H1 (cell line): ENCODE measurements around the gene POLDIP2. TPM values are rescaled to one million over a fixed set of nuclear protein-coding genes. Genes with fewer than 3 reads are reported as not detected.

Source experiments
- CTCF ChIA-PET: fragments of 300-600 bp; sonication (Branson Sonifier 250); formaldehyde crosslinking; loops from one replicate; lab custom pipeline; 2021; ENCODE audit not compliant: partially characterized antibody; lab: Charles Lee
- POLR2A ChIA-PET: fragments of 300-600 bp; sonication (Branson Sonifier 250); formaldehyde crosslinking; loops from one replicate; lab custom pipeline; 2021; ENCODE audit warnings: inconsistent platforms; ENCODE audit not compliant: partially characterized antibody; lab: Charles Lee
- DNase-seq, 2 experiments: peaks; one replicate each; pipeline versions ENCODE4 v3.0.0 to v3.0.0-alpha.2; 2010 to 2022; ENCODE audit warnings: low spot score in 2 of 2, low read depth in 1 of 2, mixed read lengths in 1 of 2
- FAIRE-seq: peaks from 2 replicates; lab custom pipeline; 2011; peaks lifted over from hg19 to GRCh38; lab: Jason Lieb, UNC
- H2AFZ ChIP-seq: 2 replicates; pipeline ENCODE4 v1.8.1; 2012; ENCODE audit warnings: low read length, inconsistent platforms
- H2AK5ac ChIP-seq: 2 replicates; pipeline ENCODE4 v1.6.1; 2013; ENCODE audit warnings: low read depth, low read length
- H2BK120ac ChIP-seq: replicated peaks from 2 replicates; pipeline ENCODE3; 2013; ENCODE audit warnings: low read depth, low read length, inconsistent platforms
- H2BK12ac ChIP-seq: 2 replicates; pipeline ENCODE4 v1.6.1; 2013; ENCODE audit warnings: low read depth, low read length
- H2BK15ac ChIP-seq: 2 replicates; pipeline ENCODE4 v1.6.1; 2013; ENCODE audit warnings: low read length
- H2BK20ac ChIP-seq: 2 replicates; pipeline ENCODE4 v1.6.1; 2013; ENCODE audit warnings: low read length
- H2BK5ac ChIP-seq: 2 replicates; pipeline ENCODE4 v1.6.1; 2013; ENCODE audit warnings: low read depth, low read length
- H3K14ac ChIP-seq: 2 replicates; pipeline ENCODE4 v1.6.1; 2013; ENCODE audit warnings: inconsistent platforms; ENCODE audit not compliant: insufficient read length
- H3K18ac ChIP-seq: 2 replicates; pipeline ENCODE4 v1.6.1; 2013; ENCODE audit warnings: low read length; ENCODE audit errors: extremely low read depth
- H3K23ac ChIP-seq: 2 replicates; pipeline ENCODE4 v1.6.1; 2013; ENCODE audit warnings: inconsistent platforms; ENCODE audit not compliant: insufficient read length
- H3K23me2 ChIP-seq: 2 replicates; pipeline ENCODE4 v1.6.1; 2013; ENCODE audit warnings: low read depth, low read length
- H3K27ac ChIP-seq: 2 replicates; pipeline ENCODE4 v1.6.1; 2011; ENCODE audit warnings: low read depth, low read length, inconsistent platforms
- H3K27me3 ChIP-seq, 4 experiments: replicated peaks in 1 of 4; 1 replicate in 1 of 4; 2 replicates in 3 of 4; pipeline versions ENCODE4 v1.6.1 to v1.8.1; 2011 to 2013; ENCODE audit warnings: low read length in 3 of 4, mild to moderate bottlenecking in 3 of 4, inconsistent platforms in 2 of 4, mixed read lengths in 2 of 4, moderate library complexity in 1 of 4; ENCODE audit not compliant: control insufficient read depth in 3 of 4, insufficient read depth in 3 of 4; ENCODE audit errors: extremely low read depth in 1 of 4
- H3K36me3 ChIP-seq, 4 experiments: 2 replicates each; pipeline versions ENCODE4 v1.6.1 to v1.8.1; 2011 to 2013; ENCODE audit warnings: mild to moderate bottlenecking in 4 of 4, low read length in 3 of 4, moderate library complexity in 2 of 4, control low read depth in 1 of 4, inconsistent platforms in 1 of 4; ENCODE audit not compliant: insufficient read depth in 4 of 4, control insufficient read depth in 2 of 4
- H3K4ac ChIP-seq: replicated peaks from 2 replicates; pipeline ENCODE3; 2013; ENCODE audit warnings: low read length, low read depth, mixed read lengths, inconsistent platforms; ENCODE audit not compliant: insufficient read length
- H3K4me1 ChIP-seq, 4 experiments: replicated peaks in 1 of 4; 1 replicate in 1 of 4; 2 replicates in 3 of 4; pipeline versions ENCODE4 v1.6.1 to v1.8.1; 2011 to 2013; ENCODE audit warnings: low read length in 3 of 4, inconsistent platforms in 2 of 4, mixed read lengths in 1 of 4; ENCODE audit not compliant: insufficient read depth in 4 of 4, control insufficient read depth in 3 of 4
- H3K4me2 ChIP-seq, 2 experiments: 2 replicates each; pipeline versions ENCODE4 v1.6.1 to v1.8.1; 2011 to 2013; ENCODE audit warnings: low read depth in 2 of 2, low read length in 2 of 2, control low read depth in 1 of 2, inconsistent platforms in 1 of 2, mild to moderate bottlenecking in 1 of 2; ENCODE audit not compliant: insufficient read depth in 1 of 2
- H3K4me3 ChIP-seq, 4 experiments: fragments of 200-600, 300-600 bp in 1 of 4; sonication (generic), shearing (Covaris generic), sonication (Bioruptor Twin) in 1 of 4; 2 replicates each; pipeline versions ENCODE4 v1.5.1 to v1.8.1; 2011 to 2016; ENCODE audit warnings: low read length in 4 of 4, low read depth in 3 of 4, control low read depth in 2 of 4, inconsistent platforms in 2 of 4, mild to moderate bottlenecking in 2 of 4, mixed read lengths in 1 of 4, moderate library complexity in 1 of 4; ENCODE audit not compliant: insufficient read depth in 2 of 4; ENCODE audit errors: extremely low read depth in 1 of 4
- H3K56ac ChIP-seq: replicated peaks from 2 replicates; pipeline ENCODE3; 2013; ENCODE audit warnings: low read depth, mild to moderate bottlenecking, mixed read lengths, low read length, inconsistent platforms; ENCODE audit not compliant: insufficient read length
- H3K79me1 ChIP-seq: 2 replicates; pipeline ENCODE4 v1.6.1; 2013; ENCODE audit warnings: low read depth, low read length, control low read depth
- H3K79me2 ChIP-seq, 2 experiments: 2 replicates each; pipeline versions ENCODE4 v1.6.1 to v1.8.1; 2012 to 2013; ENCODE audit warnings: low read length in 2 of 2, mild to moderate bottlenecking in 2 of 2, inconsistent platforms in 1 of 2; ENCODE audit not compliant: insufficient read depth in 2 of 2, control insufficient read depth in 1 of 2
- H3K9ac ChIP-seq, 4 experiments: replicated peaks in 1 of 4; 1 replicate in 1 of 4; 2 replicates in 3 of 4; pipeline versions ENCODE4 v1.6.1 to v1.8.1; 2011 to 2013; ENCODE audit warnings: low read depth in 3 of 4, low read length in 3 of 4, control low read depth in 2 of 4, mild to moderate bottlenecking in 2 of 4, moderate library complexity in 2 of 4, inconsistent platforms in 1 of 4; ENCODE audit errors: extremely low read depth in 1 of 4
- H3K9me3 ChIP-seq, 2 experiments: 2 replicates each; pipeline versions ENCODE4 v1.6.1 to v1.8.1; 2012 to 2013; ENCODE audit warnings: mild to moderate bottlenecking in 2 of 2, moderate library complexity in 2 of 2, control low read depth in 1 of 2, inconsistent platforms in 1 of 2, low read depth in 1 of 2, low read length in 1 of 2, mixed read lengths in 1 of 2; ENCODE audit not compliant: insufficient read depth in 2 of 2
- H4K20me1 ChIP-seq, 2 experiments: replicated peaks in 1 of 2; 2 replicates each; pipeline versions ENCODE3 to v1.8.1; 2011 to 2013; ENCODE audit warnings: inconsistent platforms in 2 of 2, low read length in 2 of 2, mild to moderate bottlenecking in 1 of 2; ENCODE audit not compliant: insufficient read depth in 2 of 2, control insufficient read depth in 1 of 2
- H4K5ac ChIP-seq: 2 replicates; pipeline ENCODE4 v1.6.1; 2013; ENCODE audit warnings: low read length, low read depth, mixed read lengths, inconsistent platforms; ENCODE audit not compliant: insufficient read length
- H4K8ac ChIP-seq: 2 replicates; pipeline ENCODE4 v1.8.0; 2013; ENCODE audit warnings: mild to moderate bottlenecking, moderate library complexity, low read length, inconsistent platforms; ENCODE audit not compliant: insufficient read depth; ENCODE audit errors: extremely low read depth
- H4K91ac ChIP-seq: replicated peaks from 2 replicates; pipeline ENCODE3; 2013; ENCODE audit warnings: low read length, mixed read lengths, inconsistent platforms; ENCODE audit not compliant: insufficient read length
- CBX5 ChIP-seq: fragments of 300-800, 300-1000 bp; sonication (generic); IDR thresholded peaks from 2 replicates; pipeline ENCODE4 v1.7.1; 2016; ENCODE audit warnings: antibody characterized with exemption, low read length, low read depth
- EGR1 ChIP-seq: IDR thresholded peaks from 2 replicates; pipeline ENCODE4 v1.6.1; 2011; ENCODE audit warnings: low read depth, low read length, borderline replicate concordance
- NANOG ChIP-seq: IDR thresholded peaks from 2 replicates; pipeline ENCODE4 v1.6.1; 2011; ENCODE audit warnings: low read length, low read depth, mild to moderate bottlenecking, inconsistent platforms; ENCODE audit not compliant: insufficient read depth, poor library complexity, severe bottlenecking
- RBBP5 ChIP-seq: IDR thresholded peaks from 2 replicates; pipeline ENCODE4 v1.7.1; 2012; ENCODE audit warnings: low read depth, mild to moderate bottlenecking, inconsistent platforms, low read length, moderate library complexity, borderline replicate concordance
- RXRA ChIP-seq: IDR thresholded peaks from 2 replicates; pipeline ENCODE4 v1.6.1; 2011; ENCODE audit warnings: low read depth, mild to moderate bottlenecking, low read length, moderate library complexity; ENCODE audit not compliant: insufficient read depth
- SIRT6 ChIP-seq: IDR thresholded peaks from one replicate; pipeline ENCODE4 v1.7.1; 2012; ENCODE audit warnings: low read length, inconsistent platforms
- SP1 ChIP-seq: IDR thresholded peaks from 2 replicates; pipeline ENCODE4 v1.6.1; 2011; ENCODE audit warnings: low read depth, low read length
- TEAD4 ChIP-seq: IDR thresholded peaks from 2 replicates; pipeline ENCODE4 v1.6.1; 2012; ENCODE audit warnings: low read depth, low read length, inconsistent platforms, mixed read lengths
- WGBS, 2 experiments: shearing (Covaris generic) in 1 of 2; methylation state at CpG; one replicate each; pipeline versions ENCODE4 v1.1.6 to v1.1.7; 2013 to 2015; ENCODE audit warnings: low lambda C conversion rate in 2 of 2, mixed read lengths in 2 of 2, inconsistent platforms in 1 of 2, low coverage in 1 of 2, missing lambda C conversion rate in 1 of 2; ENCODE audit not compliant: insufficient replicate concordance in 2 of 2, insufficient coverage in 1 of 2, insufficient read length in 1 of 2; ENCODE audit errors: extremely low coverage in 1 of 2, missing lambda C conversion rate in 1 of 2; 5-methylcytosine and 5-hydroxymethylcytosine counted together
- polyA plus RNA-seq, 7 experiments: library from polyadenylated mRNA; depleted of rRNA in 3 of 7; stranded (reverse) in 5 of 7; unstranded in 2 of 7; fragments of >200 nt in 5 of 7; fragments of 200-250 nt in 2 of 7; gene quantifications; 1 replicate in 5 of 7; 2 replicates in 1 of 7; 4 replicates in 1 of 7; pipeline versions ENCODE4 v1.2.1 to v1.2.3, GENCODE V29; 2011 to 2013; ENCODE audit warnings: missing spikeins in 2 of 7, mixed read lengths in 2 of 7
- total RNA-seq: library from RNA; stranded (reverse); fragmentation: NEBNext Ultra II Directional; extraction: Animal tissue kit (Norgen Biotek cat#: 25700); gene quantifications from 2 replicates; pipeline ENCODE4 v1.2.1, GENCODE V29; 2021
- TF ChIP-seq, protein P1 (sequence below): IDR thresholded peaks from 2 replicates; pipeline ENCODE4 v1.6.1; 2012; ENCODE audit warnings: inconsistent platforms

POLDIP2 gene
- total and polyA plus RNA-seq, 2 of the 8 experiments (the other 6 are each of a cell fraction or from before 2014, with no cell fraction given): 74.0 to 76.1 TPM

DNA sequence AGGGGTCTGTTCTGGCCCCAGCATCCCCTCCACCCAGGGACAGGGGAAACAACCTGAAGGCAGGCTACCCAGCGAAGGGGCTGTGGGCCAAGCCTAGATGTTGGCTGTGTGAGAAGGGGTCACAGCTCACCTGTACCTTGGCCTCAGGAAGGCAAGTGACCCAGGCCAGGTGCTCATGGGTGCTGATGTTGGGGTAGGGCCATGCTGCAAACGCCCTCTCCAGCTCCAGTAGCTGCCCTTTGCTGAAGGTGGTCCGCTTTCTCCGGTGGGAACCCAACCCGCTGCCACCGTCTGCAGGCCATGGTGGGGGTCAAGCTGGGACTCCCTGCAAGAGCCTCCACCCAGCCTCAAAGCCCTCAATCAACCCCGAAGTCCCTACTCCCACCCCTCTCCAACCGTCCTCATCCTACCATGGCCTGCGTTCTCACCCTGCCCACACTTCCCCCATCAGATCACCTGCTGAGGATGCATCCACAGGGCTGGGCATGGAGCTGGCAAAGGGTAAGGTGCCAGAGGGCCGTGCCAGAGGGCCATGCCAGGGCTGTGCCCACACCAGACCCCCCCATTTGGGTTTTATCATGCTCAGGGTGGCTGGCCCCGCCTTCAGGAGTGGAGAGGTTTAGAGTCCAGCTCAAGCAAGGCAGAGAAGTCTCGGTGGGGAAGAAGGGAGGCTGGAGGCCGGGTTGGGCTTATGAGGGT lies 7.5 kb upstream of the POLDIP2 start, which contains the start of gene SEBOX:
SEBOX (minus strand) TSS at position 535 of the 699 bp plus-strand sequence; CDS start at position 487, 48 bp downstream.
- Histone ChIP-seq H3K9ac (no peak within 1 kb of the TSS), H3K4me1 (peaks cover 0 to 2% (median under 1%) of the 10 kb centered on the region in 4 experiments; a peak in 1 of 7 replicates), H3K56ac (no peak within 1 kb of the TSS), H3K79me1 (no peaks in the 10 kb centered on the region), H3K27ac (no peak within 1 kb of the TSS), H3K36me3 (peaks cover 7 to 19% (median 16%) of the 10 kb centered on the region in 4 experiments; a peak in 7 of 8 replicates), H3K4me3 (no peak within 1 kb of the TSS), H3K79me2 (no peaks in the 10 kb centered on the region), H2AFZ (no peak within 1 kb of the TSS), H4K8ac (no peak within 1 kb of the TSS), H3K27me3 (no peaks in the 10 kb centered on the region), H3K14ac (no peak within 1 kb of the TSS), H2AK5ac (no peak within 1 kb of the TSS), H2BK120ac (no peak within 1 kb of the TSS), H3K4ac (no peak within 1 kb of the TSS), H3K23ac (no peak within 1 kb of the TSS), H3K4me2 (no peak within 1 kb of the TSS), H3K18ac (no peak within 1 kb of the TSS), H2BK5ac (no peak within 1 kb of the TSS), H2BK12ac (no peak within 1 kb of the TSS), H4K5ac (no peak within 1 kb of the TSS), H4K20me1 (no peaks in the 10 kb centered on the region), H4K91ac (no peak within 1 kb of the TSS), H3K9me3 (no peaks in the 10 kb centered on the region), H2BK20ac (no peak within 1 kb of the TSS), H3K23me2 (no peaks in the 10 kb centered on the region), H2BK15ac (no peak within 1 kb of the TSS)
- no peak for TF ChIP-seq TEAD4
- TF ChIP-seq SP1: no peak
- TF ChIP-seq RBBP5: no peak
- TF ChIP-seq, protein P1, sequence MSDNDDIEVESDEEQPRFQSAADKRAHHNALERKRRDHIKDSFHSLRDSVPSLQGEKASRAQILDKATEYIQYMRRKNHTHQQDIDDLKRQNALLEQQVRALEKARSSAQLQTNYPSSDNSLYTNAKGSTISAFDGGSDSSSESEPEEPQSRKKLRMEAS: no peak
- no peak for TF ChIP-seq EGR1
- TF ChIP-seq CBX5: no peak
- no peak for TF ChIP-seq NANOG
- TF ChIP-seq RXRA: no peak
- TF ChIP-seq SIRT6: no peak
- WGBS, 2 experiments: 91% methylated on average over 13 of the region's 13 CpGs; no CpG with 5 or more reads in 1 of the 2 experiments
- no peak for DNase-seq
- ChIA-PET POLR2A (interaction anchor here (0.9 to 12.7 kb wide), 5 partner anchors 6 to 185 kb away, joined by 3 to 103 read pairs (median 9); partner anchors contain the start of genes IFT20, POLDIP2 and TNFAIP1), CTCF (interaction anchor here (2.0 kb wide), 1 partner anchor 10 kb away, joined by 6 read pairs; no protein-coding TSS in a partner anchor)
- FAIRE-seq: no peak
